Activated naive CD8-positive, alpha-beta T cell treated with anti-CD3 and anti-CD28 coated beads, Interleukin-2, amount 50 U/mL, for 16 hours (primary cell): ENCODE results near the gene MYL9.
"Not testable (repeated sequence)": the region's sequence is repeated elsewhere in the genome, so short reads cannot be mapped to it uniquely, and the experiment has no call there.

Experiments used
- DNase-seq: peaks from one replicate; pipeline ENCODE4 v3.0.0-alpha.2; 2020; ENCODE audit warnings: low read depth, low spot score

Gene MYL9

GRCh38 chr20:36541227-36541767 is at the start of gene MYL9:
Gene MYL9 (plus strand): TSS chr20:36541519. CDS start chr20:36544885, 3,366 bp downstream.
- no peak for DNase-seq

DNA sequence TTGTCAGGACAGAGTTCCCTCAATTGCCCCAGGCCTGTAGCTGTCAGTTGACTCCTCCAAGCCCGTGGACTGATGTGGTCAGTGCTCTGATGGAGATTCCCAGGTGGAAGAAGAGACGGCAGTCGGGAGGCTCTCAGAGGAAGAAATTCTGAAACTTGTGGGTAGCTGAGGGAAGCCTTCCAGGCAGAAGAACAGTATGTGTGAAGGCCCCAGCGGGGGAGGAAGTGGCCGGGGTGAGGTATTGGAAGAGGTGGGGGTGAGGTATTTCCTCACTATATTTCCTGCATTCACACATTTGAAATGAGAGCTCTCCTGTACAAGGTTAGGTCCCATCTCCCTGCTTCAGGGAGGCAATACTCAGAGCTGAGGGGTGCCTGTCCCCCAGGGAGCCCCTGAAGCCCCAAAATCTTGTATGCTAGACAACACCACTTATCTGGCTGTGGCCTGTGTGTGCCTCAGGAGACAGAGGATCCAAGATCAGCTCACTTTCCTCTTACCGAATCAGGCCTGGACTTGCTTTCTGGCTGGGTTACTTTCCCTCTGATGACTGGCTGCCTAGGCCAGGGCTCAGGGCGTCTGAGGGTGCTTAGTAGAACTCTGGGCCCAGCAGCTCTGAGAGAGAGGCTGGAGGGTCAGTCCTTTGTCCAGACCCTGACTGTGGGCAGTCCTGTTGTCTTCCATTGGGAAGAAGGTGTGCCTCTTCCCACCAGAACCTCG is 49.3 kb upstream of the MYL9 start:
- no peak for DNase-seq

DNA sequence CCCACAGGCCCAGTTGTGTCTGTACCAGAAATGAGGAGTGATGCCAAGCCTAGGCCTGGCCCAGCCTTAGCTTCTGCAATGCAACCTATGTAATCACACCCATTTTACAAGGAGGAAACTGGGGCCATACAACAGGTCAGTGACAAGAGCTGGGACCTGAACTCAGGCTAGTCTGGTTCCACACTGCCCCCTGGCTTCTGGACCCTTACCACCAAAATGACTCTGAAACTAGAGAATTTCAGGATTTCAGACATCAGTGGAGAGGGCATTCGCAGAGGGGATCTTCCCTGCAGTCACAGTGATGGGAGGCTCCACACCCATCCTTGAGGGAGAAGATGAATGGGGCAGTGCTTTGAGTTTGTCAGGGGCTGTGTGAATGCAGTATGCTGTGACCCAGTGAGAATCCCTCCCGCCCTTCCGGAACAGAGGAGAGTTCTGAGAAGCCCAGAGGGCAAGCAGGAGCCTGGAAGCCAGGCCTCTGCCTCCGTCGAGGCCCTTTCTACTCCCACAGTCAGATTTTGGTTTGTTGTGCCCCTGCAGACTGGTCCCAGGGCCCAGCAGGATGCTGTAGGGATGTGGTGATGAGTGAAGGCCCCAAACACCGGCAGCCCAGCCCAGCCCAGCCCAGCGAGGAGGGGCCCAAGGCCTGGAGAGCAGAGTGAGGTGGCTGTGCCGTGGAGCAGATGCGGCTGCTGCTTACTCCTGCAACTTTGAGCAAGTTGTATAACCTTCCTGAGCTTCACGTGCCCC is 48.1 kb upstream of the MYL9 start:
- no peak for DNase-seq

GRCh38 chr20:36493801-36494114 is 47.6 kb upstream of the MYL9 start:
- DNase-seq = no peak

DNA sequence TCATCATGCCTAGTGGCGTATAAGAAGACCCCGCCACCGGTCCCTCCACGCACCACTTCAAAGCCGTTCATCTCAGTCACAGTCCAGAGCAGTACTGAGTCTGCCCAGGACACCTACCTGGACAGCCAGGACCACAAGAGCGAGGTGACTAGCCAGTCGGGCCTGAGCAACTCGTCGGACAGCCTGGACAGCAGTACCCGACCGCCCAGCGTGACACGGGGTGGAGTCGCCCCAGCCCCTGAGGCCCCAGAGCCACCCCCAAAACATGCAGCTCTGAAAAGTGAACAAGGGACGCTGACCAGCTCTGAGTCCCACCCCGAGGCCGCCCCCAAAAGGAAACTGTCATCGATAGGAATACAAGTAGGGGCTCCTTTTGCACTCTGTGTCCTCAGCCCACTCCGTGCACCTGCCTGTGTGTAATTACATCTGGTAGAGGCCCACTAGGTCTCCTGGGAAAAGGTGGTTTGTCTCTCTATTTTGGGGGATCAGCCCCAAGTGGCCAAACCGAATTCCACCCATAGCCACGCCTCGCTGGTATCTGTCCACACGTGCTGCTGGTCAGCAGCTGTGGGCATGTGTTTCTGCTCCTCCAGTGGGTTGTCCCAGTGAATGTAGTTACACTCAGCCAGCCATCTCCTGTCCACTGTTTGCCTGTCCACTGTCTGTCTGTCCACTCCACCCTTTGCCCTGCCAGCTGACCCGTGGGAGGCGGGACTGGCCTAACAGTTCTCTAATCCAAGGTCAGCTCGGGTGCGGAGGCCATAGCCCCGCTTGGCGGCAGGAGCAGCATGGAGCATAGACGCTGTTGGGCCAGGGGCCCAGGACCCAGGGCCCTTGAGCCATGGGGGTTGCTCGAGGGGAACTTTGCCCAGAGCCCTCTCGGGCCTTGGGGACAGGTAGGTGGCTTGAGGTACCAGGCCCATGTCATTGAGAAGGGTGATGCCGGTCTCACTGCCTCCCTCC is 44.3 kb upstream of the MYL9 start:
- no peak for DNase-seq

DNA sequence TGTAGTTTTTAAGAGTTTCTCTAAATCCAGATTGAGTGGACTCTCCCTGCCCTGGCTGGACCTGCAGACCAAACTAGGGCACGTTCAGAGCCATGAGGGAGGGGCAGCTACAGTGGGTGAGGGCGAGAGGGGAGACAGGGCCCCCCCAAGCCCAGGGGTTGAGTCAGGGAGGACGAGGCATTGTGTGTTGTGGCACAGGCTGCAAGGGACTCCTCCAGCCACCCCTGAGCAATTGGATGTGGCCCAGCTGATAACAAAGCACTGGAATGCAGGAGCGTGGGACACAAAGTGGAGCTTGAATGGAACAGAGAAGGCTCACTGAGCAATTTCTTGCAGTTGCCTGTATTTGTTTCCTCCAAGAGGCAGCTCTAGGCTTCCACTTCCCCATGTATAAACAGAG is 43.5 kb upstream of the MYL9 start:
- no peak for DNase-seq

DNA sequence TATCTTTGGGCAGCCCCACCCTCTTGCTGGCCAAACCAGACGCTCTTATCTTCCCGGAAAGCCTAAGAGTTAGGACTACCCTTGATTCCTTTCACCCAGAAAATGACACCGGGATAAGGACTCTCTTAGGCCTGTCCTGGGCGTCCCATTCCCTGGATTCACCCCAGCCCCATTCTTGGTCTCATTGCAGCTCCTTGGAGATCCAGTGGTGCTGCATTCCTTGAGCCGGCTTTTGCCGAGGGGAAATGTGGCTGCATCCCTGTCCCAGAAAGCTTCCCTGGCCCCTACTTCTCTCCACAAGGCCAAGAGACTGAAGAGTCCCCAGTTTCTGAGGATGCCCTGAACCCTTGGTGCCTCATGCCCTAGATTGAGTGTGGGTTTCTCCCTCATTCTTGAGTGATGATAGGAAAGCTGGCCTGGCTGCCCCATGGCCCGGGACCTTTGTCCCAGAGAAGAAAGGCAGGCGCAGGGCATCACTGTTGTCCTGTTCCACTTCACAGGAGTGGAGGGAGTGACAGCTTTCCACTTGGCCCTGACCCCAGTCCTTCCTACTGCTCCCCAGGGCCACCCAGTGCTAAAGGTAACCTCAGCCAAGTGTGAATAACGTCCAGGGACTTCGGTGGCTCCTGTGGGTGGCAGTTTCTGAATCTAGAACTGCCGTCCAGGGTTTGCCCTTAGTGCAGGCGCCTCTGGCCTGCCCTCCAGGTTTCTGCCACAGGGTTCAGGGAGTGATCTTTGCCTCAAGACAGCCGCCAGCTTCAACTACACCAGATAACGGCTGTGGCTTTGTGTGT is 42.7 kb upstream of the MYL9 start:
- DNase-seq = no peak

DNA sequence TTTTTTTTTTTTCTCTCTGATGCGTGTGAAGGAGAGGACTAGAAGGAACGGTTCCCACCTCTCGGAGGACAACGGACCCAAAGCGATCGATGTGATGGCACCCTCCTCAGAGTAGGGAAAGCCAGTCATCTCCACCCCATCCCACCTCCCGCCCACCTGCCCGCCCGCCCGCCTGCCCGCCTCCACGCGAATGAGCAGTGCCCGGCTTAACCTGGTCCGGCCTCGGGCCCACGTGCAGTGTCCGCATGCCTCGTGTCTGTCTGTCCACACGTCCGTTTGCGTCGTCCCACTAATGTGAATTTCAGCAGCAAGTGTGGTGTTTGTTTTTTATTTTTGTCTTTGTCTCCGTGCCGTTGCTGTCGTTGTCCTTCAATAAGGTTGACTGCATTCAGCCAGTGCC is 42.1 kb upstream of the MYL9 start:
- DNase-seq = no peak

DNA sequence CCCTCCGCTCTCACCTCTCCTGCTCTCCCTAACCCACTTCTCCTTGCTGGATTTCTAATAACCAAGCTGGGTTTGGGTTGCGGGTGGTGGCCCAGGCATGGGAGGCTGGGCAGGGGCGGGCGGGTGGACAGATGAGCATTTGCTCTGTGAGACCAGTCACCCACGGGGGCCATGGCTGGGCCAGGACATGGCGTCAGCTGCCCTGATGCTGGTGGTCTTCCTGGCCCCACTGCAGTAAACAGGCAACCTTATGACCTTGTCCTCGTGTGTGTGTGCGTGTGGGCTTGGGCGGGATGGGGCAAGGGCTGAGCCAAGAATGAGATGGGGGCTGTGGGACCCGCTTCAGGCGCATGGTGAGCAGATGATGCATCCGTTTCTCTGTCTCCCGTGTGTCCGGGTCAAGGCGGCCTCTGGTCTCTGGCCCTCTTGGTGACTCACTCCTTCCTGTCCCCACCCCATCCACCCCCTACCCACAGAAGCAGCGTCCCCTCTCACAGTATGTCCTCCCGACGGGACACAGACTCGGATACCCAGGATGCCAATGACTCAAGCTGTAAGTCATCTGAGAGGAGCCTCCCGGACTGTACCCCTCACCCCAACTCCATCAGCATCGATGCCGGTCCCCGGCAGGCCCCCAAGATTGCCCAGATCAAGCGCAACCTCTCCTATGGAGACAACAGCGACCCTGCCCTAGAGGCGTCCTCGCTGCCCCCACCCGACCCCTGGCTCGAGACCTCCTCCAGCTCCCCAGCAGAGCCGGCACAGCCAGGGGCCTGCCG is 41.4 kb upstream of the MYL9 start:
- DNase-seq = no peak

DNA sequence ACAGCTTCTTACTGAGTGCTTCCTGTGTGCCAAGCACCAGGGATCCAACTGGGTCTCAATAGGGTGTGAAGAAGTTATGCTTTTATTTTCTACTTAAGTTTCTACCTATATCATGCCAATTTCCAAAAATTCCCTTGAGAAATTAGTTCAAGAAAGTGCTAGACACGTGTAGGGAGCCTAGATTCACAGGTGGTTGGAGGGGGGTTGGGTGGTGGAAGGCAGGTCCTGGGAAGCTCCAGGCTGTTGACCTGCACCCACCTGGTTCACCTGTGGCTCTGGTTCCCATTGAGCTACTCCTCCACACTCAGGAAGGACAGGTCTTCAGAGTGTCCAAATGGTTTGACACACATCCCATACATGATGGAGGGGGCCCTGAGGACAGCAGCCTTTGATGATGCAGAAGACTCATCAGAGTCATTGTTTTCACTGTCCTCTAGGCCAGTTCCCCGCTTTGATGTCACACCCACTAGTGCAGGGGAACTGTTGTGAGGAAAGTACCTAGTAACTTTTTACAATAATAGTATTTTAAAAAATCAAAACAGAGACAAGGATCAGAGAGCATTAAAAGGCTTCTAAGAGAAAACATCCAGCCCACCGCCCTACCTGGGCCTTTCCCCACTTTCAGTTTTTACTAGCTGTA is 39.8 kb upstream of the MYL9 start:
- DNase-seq = no peak

DNA sequence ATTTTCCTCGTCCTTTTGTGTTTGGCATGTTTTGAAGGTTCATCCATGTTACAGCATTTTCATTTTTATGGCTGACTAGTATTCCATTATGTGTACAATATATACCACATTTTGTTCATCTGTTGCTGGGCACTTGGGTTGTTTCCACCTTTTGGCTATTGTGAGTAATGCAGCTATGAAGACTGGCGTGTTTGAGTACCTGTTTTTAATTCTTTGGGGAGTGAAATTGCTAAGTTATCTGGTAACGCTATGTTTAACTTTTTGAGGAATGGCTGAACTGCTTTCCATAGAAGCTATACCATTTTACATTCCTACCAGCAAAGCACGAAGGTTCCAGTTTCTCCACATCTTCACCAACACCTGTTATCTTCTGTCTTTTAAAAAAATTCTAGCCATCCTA is 37.0 kb upstream of the MYL9 start:
- DNase-seq = no peak

DNA sequence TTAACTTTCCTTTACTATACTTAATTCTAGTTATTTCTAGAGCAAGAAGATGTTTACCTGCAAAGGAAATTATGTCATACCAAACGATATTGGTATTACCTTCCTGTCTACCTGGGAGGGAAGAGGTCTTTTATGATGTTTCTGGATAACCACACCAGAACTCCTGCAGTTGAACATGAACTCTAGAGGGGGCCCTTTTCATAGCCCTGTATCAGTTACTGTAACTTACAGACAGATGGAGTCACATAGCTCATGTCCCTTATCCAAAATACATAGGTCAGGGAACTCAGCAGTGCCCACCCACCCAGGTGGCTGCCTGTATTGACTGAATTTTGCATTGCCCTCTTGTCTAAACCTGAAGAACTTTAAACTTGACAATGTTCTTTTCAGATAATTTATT is 35.1 kb upstream of the MYL9 start:
- DNase-seq = no peak

GRCh38 chr20:36507746-36508145 is 33.6 kb upstream of the MYL9 start:
- DNase-seq = no peak

GRCh38 chr20:36519012-36519719 is 22.2 kb upstream of the MYL9 start:
- DNase-seq = no peak

- no peak for DNase-seq
These were observed 21.4 kb upstream of the MYL9 start for GRCh38 chr20:36519944-36520343.

DNA sequence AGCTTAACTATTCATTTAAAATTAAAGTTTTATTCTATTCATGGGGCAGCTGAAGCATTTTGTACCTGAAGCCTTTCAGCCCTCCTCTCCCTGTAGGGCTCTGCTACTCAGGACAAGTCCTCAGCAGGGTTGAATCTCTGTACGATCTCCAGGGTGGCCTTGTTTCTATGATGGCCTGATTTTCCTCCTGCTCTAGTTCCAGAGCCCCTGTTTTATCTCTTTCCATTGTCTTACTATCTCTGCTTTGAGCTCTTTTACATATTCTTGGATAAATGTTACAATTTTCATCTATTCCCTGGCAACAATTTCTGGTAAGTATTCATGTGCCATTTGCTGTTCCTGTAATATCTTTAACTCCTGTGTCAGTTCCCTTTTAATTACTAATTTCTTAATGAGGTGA is 19.8 kb upstream of the MYL9 start:
- no peak for DNase-seq

DNA sequence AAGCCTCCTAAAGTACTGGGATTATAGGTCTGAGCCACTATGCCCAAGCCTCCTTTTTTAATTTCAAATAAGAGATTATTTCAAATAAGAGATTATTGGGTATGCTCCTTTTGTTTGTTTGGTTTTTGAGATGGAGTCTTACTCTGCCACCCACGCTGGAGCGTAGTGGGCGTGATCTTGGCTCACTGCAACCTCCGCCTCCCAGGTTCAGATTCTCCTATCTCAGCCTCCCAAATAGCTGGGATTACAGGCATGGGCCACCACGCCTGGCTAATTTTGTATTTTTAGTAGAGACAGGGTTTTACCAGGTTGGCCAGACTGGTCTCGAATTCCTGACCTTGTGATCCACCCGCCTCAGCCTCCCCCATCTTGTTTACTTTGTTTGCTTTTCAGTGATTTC is 18.9 kb upstream of the MYL9 start:
- not testable (repeated sequence) for DNase-seq

GRCh38 chr20:36523341-36523740 is 18.0 kb upstream of the MYL9 start:
- no peak for DNase-seq

- DNase-seq = no peak
These were observed 15.5 kb upstream of the MYL9 start for GRCh38 chr20:36525620-36526365.
